Choroid plexus epithelial cell (primary cell): ENCODE measurements around the gene MCEMP1.

Experiments
- DNase-seq: peaks from one replicate; pipeline ENCODE4 v3.0.0-alpha.2; 2010; ENCODE audit warnings: low read depth
- H3K4me3 ChIP-seq: 2 replicates; pipeline ENCODE4 v1.5.1; 2011; ENCODE audit warnings: low read depth, mild to moderate bottlenecking, control low read depth, low read length, moderate library complexity
- CTCF ChIP-seq: conservative IDR thresholded peaks from 2 replicates; pipeline ENCODE4 v1.5.1; 2011; ENCODE audit warnings: low read depth, mild to moderate bottlenecking, control low read depth, inconsistent platforms, low read length, moderate library complexity

MCEMP1 gene

GRCh38 chr19:7633698-7634097 is 43.2 kb upstream of the MCEMP1 start, which contains the start of gene PCP2:
Gene PCP2, minus strand, starts transcription at chr19:7633719. Its CDS starts 262 bp downstream, at chr19:7633457.
- no peak for TF ChIP-seq CTCF
- H3K4me3 ChIP-seq: no peak within 1 kb of the TSS
- no peak for DNase-seq

GRCh38 chr19:7635670-7636069 is 41.2 kb upstream of the MCEMP1 start:
- no peak overlapping the region for H3K4me3 ChIP-seq
- no peak for DNase-seq
- TF ChIP-seq CTCF: no peak

GRCh38 chr19:7636317-7636690 is 40.6 kb upstream of the MCEMP1 start:
- DNase-seq: no peak
- no peak overlapping the region for H3K4me3 ChIP-seq
- TF ChIP-seq CTCF: no peak

- DNase-seq: peak; percentile 58
- no peak for TF ChIP-seq CTCF
- peak within 1 kb of the TSS; percentile 68 for H3K4me3 ChIP-seq
These were observed 40.1 kb upstream of the MCEMP1 start, which contains the start of gene STXBP2 for GRCh38 chr19:7636691-7637373. Gene STXBP2, plus strand, starts transcription at chr19:7637110. Its CDS starts 40 bp downstream, at chr19:7637150.

- TF ChIP-seq CTCF: no peak
- DNase-seq: peak; percentile 47
- H3K4me3 ChIP-seq: peak overlapping the region; percentile 68
These were observed 39.3 kb upstream of the MCEMP1 start for GRCh38 chr19:7637374-7638256.

GRCh38 chr19:7638802-7639465 is 38.0 kb upstream of the MCEMP1 start:
- no peak overlapping the region for H3K4me3 ChIP-seq
- DNase-seq: no peak
- no peak for TF ChIP-seq CTCF
